AG10803 (cell line): ENCODE measurements around the gene VWC2L.

Source experiments
- DNase-seq: peaks from one replicate; pipeline ENCODE4 v3.0.0; 2010; ENCODE audit warnings: low read depth
- H3K4me3 ChIP-seq: 2 replicates; pipeline ENCODE4 v1.5.1; 2011; ENCODE audit warnings: mild to moderate bottlenecking, low read length, control low read depth
- CTCF ChIP-seq: conservative IDR thresholded peaks from 2 replicates; pipeline ENCODE4 v1.5.1; 2011; ENCODE audit warnings: mild to moderate bottlenecking, low read length, control low read depth, inconsistent platforms

Gene VWC2L

DNA sequence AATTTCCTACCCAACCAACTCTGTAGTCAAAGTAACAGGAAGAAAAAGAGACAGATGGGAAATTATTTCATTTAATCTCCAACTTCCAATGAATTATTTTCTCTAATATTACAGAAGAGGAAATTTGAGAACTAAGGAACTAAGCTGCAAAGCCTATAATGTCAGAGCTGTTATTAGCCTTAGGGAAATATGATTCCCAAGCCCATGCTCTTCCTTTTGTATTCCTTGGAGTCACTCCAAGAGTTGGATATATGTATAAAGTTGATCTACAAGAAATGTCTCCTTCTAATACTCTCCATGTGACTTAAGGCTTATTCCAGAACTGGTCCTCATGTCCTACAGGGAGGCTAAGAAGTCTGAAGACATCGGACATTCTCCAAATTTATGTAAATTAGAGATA is 31.6 kb upstream of the VWC2L start:
- no peak for DNase-seq
- TF ChIP-seq CTCF: no peak
- no peak overlapping the region for H3K4me3 ChIP-seq

DNA sequence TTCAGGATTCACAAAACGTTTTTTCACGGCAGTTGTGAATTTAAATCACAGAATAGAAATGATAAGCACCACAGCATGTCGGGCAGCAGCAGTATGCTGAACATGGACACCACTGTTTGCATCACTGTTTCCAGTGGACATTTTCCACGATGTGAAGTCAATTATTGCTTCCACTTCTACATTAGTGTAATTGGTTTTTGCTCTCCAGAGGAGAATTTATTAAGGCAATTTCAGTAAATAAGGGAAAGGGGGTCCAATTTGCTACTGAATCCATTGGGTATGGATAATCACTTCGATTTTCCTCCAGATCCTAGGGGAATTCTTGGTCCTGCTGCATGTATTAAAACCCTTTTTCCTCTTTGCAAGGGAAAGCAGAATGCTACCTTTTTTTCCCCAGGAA is 30.2 kb upstream of the VWC2L start:
- H3K4me3 ChIP-seq: no peak overlapping the region
- no peak for DNase-seq
- no peak for TF ChIP-seq CTCF

DNA sequence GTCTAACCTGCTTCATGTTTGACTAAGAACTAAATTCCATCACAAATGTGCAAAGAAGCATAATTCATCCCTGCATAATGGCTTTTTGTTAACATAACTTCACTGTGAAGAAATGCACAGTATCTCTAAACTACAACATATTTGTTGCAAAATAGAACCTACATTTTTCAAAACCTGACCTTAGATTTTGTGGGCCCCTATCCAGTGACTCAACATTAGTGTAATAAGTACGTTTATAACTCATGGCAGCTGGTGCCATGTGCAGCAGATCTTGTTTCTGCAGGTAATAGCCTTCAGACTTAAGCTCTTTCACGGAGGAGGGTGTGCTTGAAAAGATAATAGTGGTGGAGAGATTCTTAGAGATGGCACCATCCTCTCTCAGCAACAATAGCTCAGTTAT is 28.6 kb upstream of the VWC2L start:
- DNase-seq: no peak
- H3K4me3 ChIP-seq: no peak overlapping the region
- TF ChIP-seq CTCF: no peak

GRCh38 chr2:214386720-214387119 is 24.1 kb upstream of the VWC2L start:
- H3K4me3 ChIP-seq: no peak overlapping the region
- TF ChIP-seq CTCF: no peak
- no peak for DNase-seq

DNA sequence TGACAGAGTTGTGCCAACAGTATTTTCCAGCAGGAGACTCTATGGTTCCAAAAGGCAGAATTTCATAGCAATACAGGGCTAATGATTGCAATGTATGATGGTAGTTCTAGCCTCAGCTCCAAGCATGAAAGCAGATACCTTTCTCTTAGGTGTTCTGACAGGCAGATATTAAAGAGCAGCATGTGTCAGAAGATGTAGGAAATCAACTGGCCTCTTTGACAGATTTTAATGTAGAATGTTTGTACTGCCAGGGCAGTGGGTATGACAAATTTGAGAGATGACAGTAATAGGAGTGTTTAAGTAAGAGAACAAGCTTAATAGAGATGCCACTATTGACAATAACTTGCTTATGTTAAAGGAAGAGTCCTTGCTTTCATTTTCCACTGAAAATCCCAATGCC is 21.5 kb upstream of the VWC2L start:
- H3K4me3 ChIP-seq: no peak overlapping the region
- DNase-seq: no peak
- no peak for TF ChIP-seq CTCF

DNA sequence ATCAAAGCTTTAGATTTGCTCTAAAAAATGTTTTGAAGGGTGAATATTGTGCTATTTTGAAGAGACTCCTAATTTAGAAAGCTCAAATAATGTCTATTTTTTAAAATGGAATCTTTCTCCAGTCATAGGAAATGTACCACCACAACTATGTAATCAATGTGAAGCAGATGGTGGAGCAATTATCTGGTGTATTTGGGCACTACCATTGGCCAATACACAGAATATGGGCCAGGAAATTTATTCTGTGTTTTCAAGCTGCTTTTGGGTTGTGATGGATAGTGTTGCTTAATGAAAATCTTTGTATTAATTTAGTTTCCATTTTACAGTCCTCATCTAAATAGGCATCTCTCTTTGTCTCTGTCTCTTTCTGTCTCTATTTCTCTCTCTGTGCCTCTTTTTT is 17.1 kb upstream of the VWC2L start:
- DNase-seq: no peak
- TF ChIP-seq CTCF: no peak
- no peak overlapping the region for H3K4me3 ChIP-seq

DNA sequence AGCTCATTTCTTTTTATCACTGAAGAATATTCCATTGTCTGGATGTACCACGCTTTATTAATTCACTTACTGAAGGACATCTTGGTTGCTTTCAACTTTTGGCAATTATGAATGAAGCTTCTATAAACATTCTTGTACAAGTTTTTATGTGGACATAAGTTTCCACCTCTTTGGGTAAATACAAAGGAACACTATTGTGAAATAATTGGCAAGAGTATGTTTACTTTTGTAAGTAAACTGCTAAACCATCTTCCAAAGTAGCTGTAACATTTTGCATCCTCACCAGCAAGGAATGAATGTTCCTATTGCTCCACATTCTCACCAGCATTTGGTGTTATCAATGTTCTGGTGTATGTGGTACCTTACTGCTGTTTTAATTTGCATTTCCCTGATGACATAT is 15.8 kb upstream of the VWC2L start:
- no peak overlapping the region for H3K4me3 ChIP-seq
- DNase-seq: no peak

More for the DNA sequence above, 15.8 kb upstream of the VWC2L start:
- TF ChIP-seq CTCF: no peak
